SK-N-SH (cell line): ENCODE data around the gene ADCY5. TPM values are rescaled to one million over a fixed set of nuclear protein-coding genes. Genes with fewer than 3 reads are reported as not detected.
A peak's percentile ranks its signal among the peaks of the same experiment; 100 is the strongest.

Experiments
- CTCF ChIA-PET: fragments of 300-600, 350-600 bp; formaldehyde crosslinking; extraction: SDS; loops from one replicate; lab custom pipeline; 2021; lab: Yijun Ruan, JAX
- POLR2A ChIA-PET: fragments of 350-600 bp; sonication (Branson Sonifier 250); formaldehyde crosslinking; extraction: SDS; loops from one replicate; lab custom pipeline; 2020; ENCODE audit warnings: antibody characterized with exemption, inconsistent platforms; lab: Yijun Ruan, JAX
- DNase-seq: peaks from one replicate; pipeline ENCODE4 v3.0.0; 2012
- H2AFZ ChIP-seq: fragments of 200-600 bp; sonication (generic); 2 replicates; pipeline ENCODE4 v1.8.1; 2016; ENCODE audit warnings: antibody characterized with exemption, mild to moderate bottlenecking, low read depth
- H3F3A ChIP-seq: fragments of 200-600 bp; sonication (generic); replicated peaks from 2 replicates; pipeline ENCODE3; 2016; ENCODE audit warnings: antibody characterized with exemption, mild to moderate bottlenecking; ENCODE audit not compliant: insufficient read depth
- H3K27ac ChIP-seq, 2 experiments: fragments of 200-500 bp in 1 of 2; fragments of 200-600 bp in 1 of 2; sonication (Bioruptor generic) in 1 of 2; sonication (generic), shearing (Covaris generic) in 1 of 2; 2 replicates each; pipeline versions ENCODE4 v1.5.1 to v1.6.1; 2014 to 2016; ENCODE audit warnings: low read depth in 2 of 2, inconsistent platforms in 1 of 2, low read length in 1 of 2, mild to moderate bottlenecking in 1 of 2, mixed read lengths in 1 of 2
- H3K27me3 ChIP-seq: fragments of 200-600 bp; sonication (generic), shearing (Covaris generic); 2 replicates; pipeline ENCODE4 v1.6.1; 2016; ENCODE audit warnings: mixed run types; ENCODE audit not compliant: insufficient read depth
- H3K36me3 ChIP-seq, 2 experiments: fragments of 200-500 bp in 1 of 2; fragments of 200-600 bp in 1 of 2; sonication (Bioruptor generic) in 1 of 2; sonication (generic) in 1 of 2; replicated peaks in 1 of 2; 2 replicates each; pipeline versions ENCODE3 to v1.5.1; 2014 to 2016; ENCODE audit warnings: low read length in 1 of 2, mild to moderate bottlenecking in 1 of 2; ENCODE audit not compliant: insufficient read depth in 2 of 2, control insufficient read depth in 1 of 2
- H3K4me1 ChIP-seq, 2 experiments: fragments of 200-500 bp in 1 of 2; fragments of 200-600 bp in 1 of 2; sonication (Bioruptor generic) in 1 of 2; sonication (generic), shearing (Covaris generic) in 1 of 2; 2 replicates each; pipeline versions ENCODE4 v1.5.1 to v1.6.1; 2014 to 2016; ENCODE audit warnings: low read depth in 1 of 2, low read length in 1 of 2, mixed run types in 1 of 2; ENCODE audit not compliant: insufficient read depth in 2 of 2, control insufficient read depth in 1 of 2
- H3K4me2 ChIP-seq: fragments of 200-600 bp; sonication (generic), shearing (Covaris generic); 2 replicates; pipeline ENCODE4 v1.6.1; 2017; ENCODE audit warnings: mixed run types
- H3K4me3 ChIP-seq, 2 experiments: fragments of 200-500 bp in 1 of 2; fragments of 200-600 bp in 1 of 2; sonication (Bioruptor generic) in 1 of 2; sonication (generic), shearing (Covaris generic) in 1 of 2; 2 replicates each; pipeline versions ENCODE4 v1.5.1 to v1.8.1; 2014 to 2016; ENCODE audit warnings: low read depth in 2 of 2, inconsistent platforms in 1 of 2, low read length in 1 of 2, mild to moderate bottlenecking in 1 of 2, mixed read lengths in 1 of 2, moderate library complexity in 1 of 2
- H3K79me2 ChIP-seq: fragments of 200-600 bp; sonication (generic); 2 replicates; pipeline ENCODE4 v1.8.1; 2017; ENCODE audit warnings: mild to moderate bottlenecking; ENCODE audit not compliant: insufficient read depth
- H3K9ac ChIP-seq: fragments of 200-600 bp; sonication (generic); 2 replicates; pipeline ENCODE4 v1.6.1; 2017; ENCODE audit warnings: mixed run types
- H3K9me2 ChIP-seq: fragments of 200-600 bp; sonication (generic); 2 replicates; pipeline ENCODE4 v1.6.1; 2017; ENCODE audit warnings: mixed run types
- H3K9me3 ChIP-seq: fragments of 200-600 bp; sonication (generic); 2 replicates; pipeline ENCODE4 v1.6.1; 2017; ENCODE audit warnings: mixed run types, mild to moderate bottlenecking, moderate library complexity
- H4K20me1 ChIP-seq: fragments of 200-600 bp; sonication (generic); 2 replicates; pipeline ENCODE4 v1.6.1; 2017; ENCODE audit warnings: mild to moderate bottlenecking, mixed run types; ENCODE audit not compliant: insufficient read depth
- FOXJ3 ChIP-seq: sonication (generic); formaldehyde crosslinking; IDR thresholded peaks from 2 replicates; pipeline ENCODE4 v1.5.1; 2020; ENCODE audit warnings: mild to moderate bottlenecking, missing genetic modification reagents
- FOXM1 ChIP-seq: IDR thresholded peaks from 2 replicates; pipeline ENCODE4 v1.4.0; 2012; ENCODE audit warnings: low read depth, mild to moderate bottlenecking
- GABPA ChIP-seq: IDR thresholded peaks from 2 replicates; pipeline ENCODE4 v1.4.0; 2012; ENCODE audit warnings: low read depth, mild to moderate bottlenecking
- NRF1 ChIP-seq: IDR thresholded peaks from 2 replicates; pipeline ENCODE4 v1.6.1; 2012; ENCODE audit warnings: low read depth, mild to moderate bottlenecking, low read length
- POLR2AphosphoS5 ChIP-seq: IDR thresholded peaks from 2 replicates; pipeline ENCODE4 v1.6.1; 2012; ENCODE audit warnings: low read depth, low read length
- RXRA ChIP-seq: IDR thresholded peaks from 2 replicates; pipeline ENCODE4 v1.4.0; 2012; ENCODE audit warnings: low read depth, mild to moderate bottlenecking, borderline replicate concordance
- TAF1 ChIP-seq: IDR thresholded peaks from 2 replicates; pipeline ENCODE4 v1.6.1; 2012; ENCODE audit warnings: low read depth, mild to moderate bottlenecking, low read length, moderate library complexity, borderline replicate concordance
- TEAD4 ChIP-seq: IDR thresholded peaks from 2 replicates; pipeline ENCODE4 v1.4.0; 2012; ENCODE audit warnings: mild to moderate bottlenecking, borderline replicate concordance; ENCODE audit not compliant: insufficient read depth
- WGBS: methylation state at CpG from one replicate; pipeline ENCODE4 v1.1.6; 2017; ENCODE audit warnings: low lambda C conversion rate; 5-methylcytosine and 5-hydroxymethylcytosine counted together
- polyA plus RNA-seq, 3 experiments: library from polyadenylated mRNA; depleted of rRNA; stranded (reverse); fragments of >200 nt; gene quantifications; 2 replicates each; pipeline ENCODE4 v1.2.3, GENCODE V29; 2012
- TF ChIP-seq, protein P1 (sequence below): IDR thresholded peaks from 2 replicates; pipeline ENCODE4 v1.4.0; 2012; ENCODE audit warnings: low read depth, borderline replicate concordance

Gene ADCY5
- 0.21 and 0.23 TPM in 2 replicates for polyA plus RNA-seq (2012; rRNA removed)
- polyA plus RNA-seq (2012; cell fraction: cytosol; rRNA removed) = 0.13 and 0.48 TPM in 2 replicates
- polyA plus RNA-seq (2012; cell fraction: nucleus; rRNA removed) = 0.13 and 0.38 TPM in 2 replicates

DNA sequence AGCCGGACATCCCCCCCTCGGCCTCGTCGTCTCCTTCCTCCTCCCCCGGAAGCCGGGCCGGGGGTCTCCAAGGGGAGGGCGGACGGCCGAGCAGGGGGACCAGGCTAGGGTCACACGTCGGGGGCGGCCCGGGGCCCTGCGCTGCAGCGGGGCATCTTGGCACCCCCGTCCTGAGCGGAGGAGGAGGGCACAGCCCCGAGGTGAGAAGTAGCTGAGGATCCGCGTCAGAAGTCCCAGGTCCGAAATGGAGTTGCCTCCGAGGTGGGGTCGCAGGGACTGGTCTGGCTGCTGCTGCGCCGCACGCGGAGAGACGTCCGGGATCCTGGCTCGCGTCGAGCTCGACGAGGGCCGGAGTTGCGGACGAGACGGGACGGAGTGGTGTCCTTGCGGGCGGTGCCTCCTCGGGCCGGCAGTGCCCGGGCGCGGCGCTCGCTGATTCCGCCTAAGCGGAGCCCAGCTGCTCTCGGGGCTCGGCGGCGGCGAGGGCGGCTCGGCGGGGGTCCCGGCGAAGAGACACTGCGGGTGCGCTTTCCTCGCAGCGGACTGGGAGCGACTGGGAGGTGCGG, at the start of gene ADCY5:
Gene ADCY5, minus strand, starts transcription at position 555 of the 566 bp plus-strand sequence. Its CDS starts 545 bp downstream, at position 10.
- peak within 1 kb of the TSS; percentile 62 to 64 for H3K4me3 ChIP-seq
- 20% methylated on average over 1 of the region's 67 CpGs for WGBS
- no peak within 1 kb of the TSS for H3K9ac ChIP-seq
- CTCF ChIA-PET = interaction anchor here (0.6 to 4.5 kb wide), 9 partner anchors 11 to 126 kb away, joined by 3 to 23 read pairs (median 6); no protein-coding TSS in a partner anchor
- H3K9me2 ChIP-seq = no peaks in the 10 kb centered on the region
- DNase-seq = peak; percentile 75
- H3K4me2 ChIP-seq = peak within 1 kb of the TSS; percentile 87
- TF ChIP-seq, protein P1, sequence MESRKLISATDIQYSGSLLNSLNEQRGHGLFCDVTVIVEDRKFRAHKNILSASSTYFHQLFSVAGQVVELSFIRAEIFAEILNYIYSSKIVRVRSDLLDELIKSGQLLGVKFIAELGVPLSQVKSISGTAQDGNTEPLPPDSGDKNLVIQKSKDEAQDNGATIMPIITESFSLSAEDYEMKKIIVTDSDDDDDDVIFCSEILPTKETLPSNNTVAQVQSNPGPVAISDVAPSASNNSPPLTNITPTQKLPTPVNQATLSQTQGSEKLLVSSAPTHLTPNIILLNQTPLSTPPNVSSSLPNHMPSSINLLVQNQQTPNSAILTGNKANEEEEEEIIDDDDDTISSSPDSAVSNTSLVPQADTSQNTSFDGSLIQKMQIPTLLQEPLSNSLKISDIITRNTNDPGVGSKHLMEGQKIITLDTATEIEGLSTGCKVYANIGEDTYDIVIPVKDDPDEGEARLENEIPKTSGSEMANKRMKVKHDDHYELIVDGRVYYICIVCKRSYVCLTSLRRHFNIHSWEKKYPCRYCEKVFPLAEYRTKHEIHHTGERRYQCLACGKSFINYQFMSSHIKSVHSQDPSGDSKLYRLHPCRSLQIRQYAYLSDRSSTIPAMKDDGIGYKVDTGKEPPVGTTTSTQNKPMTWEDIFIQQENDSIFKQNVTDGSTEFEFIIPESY = no peak
- TF ChIP-seq FOXM1 = no peak
- no peak for TF ChIP-seq RXRA
- H3K27me3 ChIP-seq = peaks cover 60% of the 10 kb centered on the region
- POLR2A ChIA-PET = interaction anchor here (0.6 kb wide), 1 partner anchor 359 kb away, joined by 4 read pairs; no protein-coding TSS in a partner anchor
- no peaks in the 10 kb centered on the region for H3K79me2 ChIP-seq
- peaks cover 0 to 5% of the 10 kb centered on the region in 2 experiments; a peak in 1 of 4 replicates for H3K4me1 ChIP-seq
- peak within 1 kb of the TSS; percentile 84 for H2AFZ ChIP-seq
- no peaks in the 10 kb centered on the region for H4K20me1 ChIP-seq
- no peaks in the 10 kb centered on the region for H3K9me3 ChIP-seq
- H3K27ac ChIP-seq = no peak within 1 kb of the TSS; a peak in 1 of 4 replicates
- H3F3A ChIP-seq = no peaks in the 10 kb centered on the region
- H3K36me3 ChIP-seq = no peaks in the 10 kb centered on the region

DNA sequence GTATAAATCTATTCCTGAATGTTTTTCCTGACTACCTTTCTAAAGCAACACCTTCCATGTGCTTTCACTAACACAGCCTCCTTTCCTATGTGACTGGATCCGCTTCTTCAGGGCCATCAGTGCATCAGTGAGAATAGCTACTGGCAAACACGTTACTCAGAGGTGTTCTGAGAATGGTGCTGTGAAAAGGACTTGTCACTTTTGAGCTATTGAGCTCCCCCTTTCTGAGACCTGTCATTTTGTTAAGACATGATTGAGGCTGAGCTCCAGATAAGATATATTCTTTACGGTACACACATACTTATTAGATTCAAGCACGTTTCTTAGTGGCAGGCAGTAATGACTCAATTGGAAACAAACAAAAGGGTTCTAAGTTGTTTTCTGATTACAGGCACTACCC, 45.0 kb upstream of the ADCY5 start:
- Histone ChIP-seq H3K9me3 (no peaks in the 10 kb centered on the region), H3K4me3 (no peak overlapping the region), H3K9me2 (no peaks in the 10 kb centered on the region), H3K27me3 (no peaks in the 10 kb centered on the region), H4K20me1 (no peaks in the 10 kb centered on the region), H3K9ac (no peak overlapping the region), H3K27ac (no peak overlapping the region), H3K4me1 (no peaks in the 10 kb centered on the region), H2AFZ (no peak overlapping the region), H3K4me2 (no peak overlapping the region), H3K79me2 (no peaks in the 10 kb centered on the region), H3F3A (no peaks in the 10 kb centered on the region), H3K36me3 (peaks cover 6 to 32% of the 10 kb centered on the region in 2 experiments)
- no peak for DNase-seq
- no peak for TF ChIP-seq GABPA
- no peak for TF ChIP-seq RXRA
- no peak for TF ChIP-seq FOXJ3 (CRISPR knock-in tag)
- no peak for TF ChIP-seq NRF1
- TF ChIP-seq FOXM1 = no peak
- TF ChIP-seq, protein P1 = no peak
- TF ChIP-seq TEAD4 = no peak
- no peak for TF ChIP-seq TAF1
- no peak for TF ChIP-seq POLR2AphosphoS5
- WGBS = 94% methylated on average over 4 of the region's 4 CpGs
- CTCF ChIA-PET = interaction anchor here (1.0 to 13.4 kb wide), 4 partner anchors 21 to 163 kb away, joined by 3 to 275 read pairs (median 5); no protein-coding TSS in a partner anchor
- POLR2A ChIA-PET = no interaction called here
